Stimulated activated memory B cell treated with anti-CD40 and anti-IgM and Interleukin-4, amounts not matched to agents 10 μg/mL and 1 μg/mL and 100 μg/mL, for 72 hours (primary cell): ENCODE results near the gene FBXO31.
"Not testable (repeated sequence)": the region's sequence is repeated elsewhere in the genome, so short reads cannot be mapped to it uniquely, and the experiment has no call there.

Experiments
- ATAC-seq: fragments of 150-1000 bp; cut with Tn5 transposase; 2 replicates; pipeline ENCODE4 v1.10.0; 2021
- H3K27ac Mint-ChIP-seq: one replicate; pipeline ENCODE4 v1.8.0; 2022; ENCODE audit warnings: mild to moderate bottlenecking, mixed read lengths
- H3K27me3 Mint-ChIP-seq: one replicate; pipeline ENCODE4 v1.8.0; 2022; ENCODE audit warnings: mixed read lengths
- H3K36me3 Mint-ChIP-seq: one replicate; pipeline ENCODE4 v1.8.0; 2022; ENCODE audit warnings: mixed read lengths
- H3K4me1 Mint-ChIP-seq: one replicate; pipeline ENCODE4 v1.8.0; 2022; ENCODE audit warnings: mixed read lengths
- H3K4me3 Mint-ChIP-seq: one replicate; pipeline ENCODE4 v1.8.0; 2022; ENCODE audit warnings: mild to moderate bottlenecking, moderate library complexity, mixed read lengths
- H3K9me3 Mint-ChIP-seq: one replicate; pipeline ENCODE4 v1.8.0; 2022; ENCODE audit warnings: mixed read lengths

Gene FBXO31

DNA sequence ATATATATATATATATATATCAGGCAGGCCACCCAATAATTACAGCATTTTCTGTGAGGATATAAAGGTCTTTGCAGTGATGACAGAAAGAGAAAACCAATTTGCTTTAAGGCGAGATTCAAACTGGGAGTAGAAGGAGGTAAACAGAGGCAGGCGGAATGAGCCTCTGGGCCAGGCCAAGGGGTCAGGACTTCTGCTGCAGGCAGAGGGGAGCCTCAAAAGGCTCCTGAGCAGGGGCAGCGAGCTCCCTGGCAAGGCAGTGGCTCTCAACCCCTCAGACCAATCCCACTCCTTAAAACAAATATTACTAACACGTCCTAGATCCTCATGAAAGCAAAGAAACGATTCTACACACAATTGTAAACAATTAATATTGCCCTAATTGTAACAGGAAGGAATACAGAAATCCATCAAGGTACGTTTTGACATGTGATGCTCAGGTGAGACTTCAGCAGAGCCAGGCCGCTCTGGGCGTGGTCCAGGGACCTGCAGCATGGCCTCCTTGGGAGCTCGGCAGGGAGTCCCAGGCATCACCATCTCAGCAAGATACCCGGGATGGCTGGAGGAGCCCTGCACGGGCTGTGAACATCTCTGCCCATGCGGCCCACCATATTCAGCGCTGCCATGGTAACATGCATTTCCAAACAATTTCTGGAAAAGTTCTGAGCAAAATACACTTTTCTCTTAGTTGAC lies 18.4 kb downstream of the FBXO31 start:
- no peak overlapping the region for H3K4me3 Mint-ChIP-seq
- H3K9me3 Mint-ChIP-seq: no peaks in the 10 kb centered on the region
- peaks cover 32% of the 10 kb centered on the region for H3K36me3 Mint-ChIP-seq
- no peaks in the 10 kb centered on the region for H3K27me3 Mint-ChIP-seq
- peaks cover 38% of the 10 kb centered on the region for H3K4me1 Mint-ChIP-seq
- no peak overlapping the region for H3K27ac Mint-ChIP-seq
- ATAC-seq: no peak

- Mint-ChIP-seq H3K9me3 (no peaks in the 10 kb centered on the region), H3K36me3 (peaks cover 41% of the 10 kb centered on the region), H3K4me3 (no peak overlapping the region), H3K27me3 (no peaks in the 10 kb centered on the region), H3K27ac (no peak overlapping the region), H3K4me1 (peaks cover 29% of the 10 kb centered on the region)
- ATAC-seq: no peak
These were observed 19.7 kb downstream of the FBXO31 start for GRCh38 chr16:87363771-87364455.

- H3K27ac Mint-ChIP-seq, H3K27me3 Mint-ChIP-seq, ATAC-seq: not testable (repeated sequence)
These were observed 20.6 kb downstream of the FBXO31 start for GRCh38 chr16:87362828-87363559.

GRCh38 chr16:87361916-87362619 lies 21.5 kb downstream of the FBXO31 start:
- no peak for ATAC-seq
- Mint-ChIP-seq H3K4me1 (peaks cover 10% of the 10 kb centered on the region), H3K36me3 (peaks cover 44% of the 10 kb centered on the region), H3K27me3 (no peaks in the 10 kb centered on the region), H3K4me3 (no peak overlapping the region), H3K9me3 (no peaks in the 10 kb centered on the region), H3K27ac (no peak overlapping the region)

More at GRCh38 chr16:87362828-87363559, 20.6 kb downstream of the FBXO31 start:
- peaks cover 50% of the 10 kb centered on the region for H3K36me3 Mint-ChIP-seq
- H3K9me3 Mint-ChIP-seq, H3K4me3 Mint-ChIP-seq: not testable (repeated sequence)
- peaks cover 20% of the 10 kb centered on the region for H3K4me1 Mint-ChIP-seq

- no peak for ATAC-seq
- Mint-ChIP-seq H3K27ac (no peak overlapping the region), H3K4me1 (peaks cover 3% of the 10 kb centered on the region), H3K9me3 (no peaks in the 10 kb centered on the region), H3K36me3 (peaks cover 43% of the 10 kb centered on the region), H3K4me3 (no peak overlapping the region), H3K27me3 (no peaks in the 10 kb centered on the region)
These were observed 22.5 kb downstream of the FBXO31 start for GRCh38 chr16:87360862-87361610.

- no peaks in the 10 kb centered on the region for H3K9me3 Mint-ChIP-seq
- peaks cover 40% of the 10 kb centered on the region for H3K36me3 Mint-ChIP-seq
- H3K4me3 Mint-ChIP-seq: no peak overlapping the region
- ATAC-seq: no peak
- H3K27me3 Mint-ChIP-seq: no peaks in the 10 kb centered on the region
- no peaks in the 10 kb centered on the region for H3K4me1 Mint-ChIP-seq
- H3K27ac Mint-ChIP-seq: no peak overlapping the region
These were observed 24.5 kb downstream of the FBXO31 start for GRCh38 chr16:87359121-87359520.

- peaks cover 40% of the 10 kb centered on the region for H3K36me3 Mint-ChIP-seq
- H3K4me3 Mint-ChIP-seq: no peak overlapping the region
- H3K27ac Mint-ChIP-seq: no peak overlapping the region
- no peaks in the 10 kb centered on the region for H3K4me1 Mint-ChIP-seq
- no peaks in the 10 kb centered on the region for H3K9me3 Mint-ChIP-seq
- H3K27me3 Mint-ChIP-seq: no peaks in the 10 kb centered on the region
- no peak for ATAC-seq
These were observed 24.9 kb downstream of the FBXO31 start for GRCh38 chr16:87358696-87359095.

- H3K4me3 Mint-ChIP-seq: no peak overlapping the region
- no peaks in the 10 kb centered on the region for H3K4me1 Mint-ChIP-seq
- H3K36me3 Mint-ChIP-seq: peaks cover 42% of the 10 kb centered on the region
- H3K27ac Mint-ChIP-seq: no peak overlapping the region
- H3K9me3 Mint-ChIP-seq: no peaks in the 10 kb centered on the region
- ATAC-seq: no peak
- no peaks in the 10 kb centered on the region for H3K27me3 Mint-ChIP-seq
These were observed 25.3 kb downstream of the FBXO31 start for GRCh38 chr16:87358250-87358649.

DNA sequence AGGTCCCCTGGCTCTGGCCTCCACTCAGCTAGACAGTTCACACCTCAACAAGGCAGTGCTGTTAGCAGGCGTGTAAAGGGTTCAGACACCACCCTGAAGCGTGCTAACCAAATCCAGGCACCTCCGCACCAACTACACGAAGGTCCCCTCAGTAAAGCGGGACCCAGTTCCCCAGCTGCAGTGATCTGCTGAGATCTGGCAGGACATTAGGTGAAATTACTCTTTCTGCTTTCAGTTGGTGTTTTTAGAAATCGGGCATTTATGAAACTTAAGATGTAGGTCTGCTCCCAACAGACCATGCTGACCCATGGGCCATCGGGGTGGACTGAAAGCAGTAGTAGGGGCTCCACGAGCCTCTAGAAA lies 27.1 kb downstream of the FBXO31 start:
- H3K27me3 Mint-ChIP-seq: no peaks in the 10 kb centered on the region

DNA sequence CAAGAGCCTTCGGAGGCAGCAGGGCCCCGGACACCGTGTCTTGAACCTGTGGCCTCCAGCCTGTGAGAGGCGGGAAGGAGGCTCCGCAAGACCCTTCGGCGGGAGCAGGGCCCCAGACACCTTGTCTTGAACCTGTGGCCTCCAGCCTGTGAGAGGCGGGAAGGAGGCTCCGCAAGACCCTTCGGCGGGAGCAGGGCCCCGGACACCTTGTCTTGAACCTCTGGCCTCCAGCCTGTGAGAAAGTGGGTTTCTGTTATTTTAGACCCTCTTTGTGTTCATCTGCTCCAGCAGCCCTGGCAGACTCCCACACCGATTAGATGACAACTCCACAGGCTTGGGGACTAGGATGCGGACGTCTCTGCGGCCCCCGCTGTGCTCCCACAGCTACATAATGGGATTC lies 30.0 kb downstream of the FBXO31 start:
- Mint-ChIP-seq H3K36me3 (peaks cover 30% of the 10 kb centered on the region), H3K27ac (no peak overlapping the region), H3K9me3 (no peaks in the 10 kb centered on the region), H3K4me3 (no peak overlapping the region), H3K4me1 (no peaks in the 10 kb centered on the region), H3K27me3 (no peaks in the 10 kb centered on the region)
- ATAC-seq: no peak

More for the DNA sequence above, 27.1 kb downstream of the FBXO31 start:
- Mint-ChIP-seq H3K9me3 (no peaks in the 10 kb centered on the region), H3K4me1 (no peaks in the 10 kb centered on the region), H3K4me3 (no peak overlapping the region), H3K36me3 (peaks cover 41% of the 10 kb centered on the region), H3K27ac (no peak overlapping the region)
- ATAC-seq: no peak

- H3K9me3 Mint-ChIP-seq: no peaks in the 10 kb centered on the region
- no peak for ATAC-seq
- no peak overlapping the region for H3K4me3 Mint-ChIP-seq
- H3K27me3 Mint-ChIP-seq: no peaks in the 10 kb centered on the region
- no peaks in the 10 kb centered on the region for H3K4me1 Mint-ChIP-seq
- peaks cover 30% of the 10 kb centered on the region for H3K36me3 Mint-ChIP-seq
- no peak overlapping the region for H3K27ac Mint-ChIP-seq
These were observed 30.8 kb downstream of the FBXO31 start for GRCh38 chr16:87352818-87353217.

DNA sequence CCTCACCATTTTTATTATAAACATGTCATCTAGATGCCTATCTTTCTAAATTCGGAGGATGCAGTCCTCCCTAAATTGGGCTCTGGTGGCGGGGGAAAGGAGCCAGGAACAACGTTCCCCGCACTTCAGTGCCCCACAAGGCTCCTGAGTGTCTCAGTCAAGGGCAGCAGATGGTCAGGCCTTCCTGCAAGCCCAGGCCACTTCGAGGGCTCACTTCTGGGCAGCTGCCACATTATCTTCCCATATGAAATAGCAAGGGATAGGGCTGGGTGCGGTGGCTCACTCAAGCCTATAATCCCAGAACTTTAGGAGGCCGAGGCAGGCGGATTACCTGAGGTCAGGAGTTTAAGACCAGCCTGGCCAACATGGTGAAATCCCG lies 32.3 kb downstream of the FBXO31 start:
- no peaks in the 10 kb centered on the region for H3K27me3 Mint-ChIP-seq

GRCh38 chr16:87350681-87351319 lies 32.8 kb downstream of the FBXO31 start:
- Mint-ChIP-seq H3K4me1 (peaks cover 4% of the 10 kb centered on the region), H3K27me3 (no peaks in the 10 kb centered on the region), H3K27ac (no peak overlapping the region), H3K36me3 (peaks cover 37% of the 10 kb centered on the region), H3K9me3 (no peaks in the 10 kb centered on the region), H3K4me3 (no peak overlapping the region)
- no peak for ATAC-seq

More for the DNA sequence above, 32.3 kb downstream of the FBXO31 start:
- no peak overlapping the region for H3K27ac Mint-ChIP-seq
- no peaks in the 10 kb centered on the region for H3K9me3 Mint-ChIP-seq
- no peak for ATAC-seq
- peaks cover 37% of the 10 kb centered on the region for H3K36me3 Mint-ChIP-seq
- no peak overlapping the region for H3K4me3 Mint-ChIP-seq
- no peaks in the 10 kb centered on the region for H3K4me1 Mint-ChIP-seq

DNA sequence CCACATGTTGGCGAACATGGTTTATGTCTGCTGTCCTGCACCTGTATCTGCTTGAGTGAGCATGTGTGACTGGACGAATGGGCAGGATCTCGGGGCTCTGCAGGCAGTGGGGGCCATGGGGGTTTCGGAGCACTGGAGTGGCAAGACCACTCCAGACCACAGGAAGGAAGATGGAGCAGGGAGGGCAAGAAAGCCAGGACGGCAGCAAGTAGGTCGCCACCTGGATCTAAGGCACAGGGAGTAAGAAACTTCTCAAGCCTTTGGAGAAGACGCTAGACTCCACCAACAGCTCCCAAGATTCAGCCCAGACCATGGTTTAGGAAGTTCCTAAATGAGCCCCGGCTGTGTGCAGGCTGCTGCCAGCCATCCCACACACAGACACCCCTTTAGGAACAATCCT lies 33.5 kb downstream of the FBXO31 start:
- Mint-ChIP-seq H3K27ac (no peak overlapping the region), H3K9me3 (no peaks in the 10 kb centered on the region), H3K4me1 (peaks cover 11% of the 10 kb centered on the region), H3K27me3 (no peaks in the 10 kb centered on the region), H3K4me3 (no peak overlapping the region), H3K36me3 (peaks cover 40% of the 10 kb centered on the region)
- ATAC-seq: no peak
